Endothelial cell of umbilical vein (primary cell): ENCODE data around the gene NF2. TPM values are rescaled to one million over a fixed set of nuclear protein-coding genes. Genes with fewer than 3 reads are reported as not detected.

Source experiments
- BruUV-seq: library from RNA; stranded (reverse); fragments of 400-500 nt; replicated peaks from 2 replicates; lab custom pipeline; 2021; lab: Mats Ljungman, UMichigan
- CTCF ChIA-PET: fragments of 300-600, 350-600 bp; sonication (Branson Sonifier 250); formaldehyde crosslinking; loops from one replicate; lab custom pipeline; 2021; ENCODE audit warnings: antibody characterized with exemption, inconsistent platforms; lab: Charles Lee
- POLR2A ChIA-PET: fragments of 300-600, 350-600 bp; sonication (Branson Sonifier 250); formaldehyde crosslinking; loops from one replicate; lab custom pipeline; 2021; ENCODE audit warnings: antibody characterized with exemption, inconsistent platforms; lab: Charles Lee
- DNase-seq: peaks from one replicate; pipeline ENCODE4 v3.0.0-alpha.2; 2011; ENCODE audit warnings: low read depth, low spot score
- FAIRE-seq: peaks from 2 replicates; lab custom pipeline; 2011; peaks lifted over from hg19 to GRCh38; lab: Jason Lieb, UNC
- H2AFZ ChIP-seq: 2 replicates; pipeline ENCODE4 v1.6.0; 2012; ENCODE audit warnings: low read depth, low read length, control low read depth, inconsistent platforms
- H3K27ac ChIP-seq: 2 replicates; pipeline ENCODE4 v1.5.1; 2011; ENCODE audit warnings: low read depth, mild to moderate bottlenecking, control low read depth, low read length, moderate library complexity; ENCODE audit not compliant: insufficient read depth
- H3K27me3 ChIP-seq, 2 experiments: 2 replicates each; pipeline versions ENCODE4 v1.6.0 to v1.6.1; 2011; ENCODE audit warnings: low read length in 2 of 2, mixed read lengths in 1 of 2; ENCODE audit not compliant: control insufficient read depth in 2 of 2, insufficient read depth in 2 of 2
- H3K36me3 ChIP-seq, 2 experiments: 2 replicates in 1 of 2; 3 replicates in 1 of 2; pipeline ENCODE4 v1.5.1; 2011; ENCODE audit warnings: low read length in 2 of 2, mild to moderate bottlenecking in 1 of 2, moderate library complexity in 1 of 2; ENCODE audit not compliant: control insufficient read depth in 2 of 2, insufficient read depth in 2 of 2; ENCODE audit errors: extremely low read depth in 1 of 2
- H3K4me1 ChIP-seq: 3 replicates; pipeline ENCODE4 v1.5.1; 2011; ENCODE audit warnings: mild to moderate bottlenecking, low read length; ENCODE audit not compliant: control insufficient read depth, insufficient read depth; ENCODE audit errors: extremely low read depth
- H3K4me2 ChIP-seq: 2 replicates; pipeline ENCODE4 v1.6.1; 2011; ENCODE audit warnings: low read length, control low read depth, mixed read lengths; ENCODE audit not compliant: insufficient read depth
- H3K4me3 ChIP-seq, 3 experiments: fragments of 200-600 bp in 1 of 3; sonication (generic), shearing (Covaris generic) in 1 of 3; replicated peaks in 1 of 3; 2 replicates each; pipeline ENCODE4 v1.5.1; 2011 to 2016; ENCODE audit warnings: control low read depth in 3 of 3, low read length in 3 of 3, mild to moderate bottlenecking in 2 of 3, inconsistent platforms in 1 of 3, low read depth in 1 of 3, moderate library complexity in 1 of 3; ENCODE audit not compliant: insufficient read depth in 1 of 3
- H3K79me2 ChIP-seq: 2 replicates; pipeline ENCODE4 v1.6.0; 2012; ENCODE audit warnings: low read length, inconsistent platforms; ENCODE audit not compliant: control insufficient read depth, insufficient read depth
- H3K9ac ChIP-seq: replicated peaks from 2 replicates; pipeline ENCODE3; 2011; ENCODE audit warnings: low read length, control low read depth; ENCODE audit not compliant: insufficient read depth; ENCODE audit errors: extremely low read depth
- H3K9me1 ChIP-seq: replicated peaks from 3 replicates; pipeline ENCODE4 v1.6.0; 2011; ENCODE audit warnings: mild to moderate bottlenecking, low read length; ENCODE audit not compliant: control insufficient read depth, insufficient read depth; ENCODE audit errors: extremely low read depth
- H3K9me3 ChIP-seq: replicated peaks from 2 replicates; pipeline ENCODE4 v1.5.1; 2012; ENCODE audit warnings: low read length, inconsistent platforms; ENCODE audit not compliant: control insufficient read depth, insufficient read depth
- H4K20me1 ChIP-seq: replicated peaks from 2 replicates; pipeline ENCODE3; 2011; ENCODE audit warnings: mild to moderate bottlenecking, low read length; ENCODE audit not compliant: control insufficient read depth, insufficient read depth; ENCODE audit errors: extremely low read depth
- CTCF ChIP-seq, 2 donors: IDR thresholded peaks; 1 replicate in 1 of 2; 2 replicates in 1 of 2; pipeline ENCODE4 v1.5.1; 2011; ENCODE audit warnings: low read length in 2 of 2, mild to moderate bottlenecking in 2 of 2, moderate library complexity in 2 of 2, control low read depth in 1 of 2, inconsistent platforms in 1 of 2, low read depth in 1 of 2; ENCODE audit not compliant: insufficient read depth in 1 of 2; ENCODE audit errors: extremely low read depth in 1 of 2
- EZH2 ChIP-seq: IDR thresholded peaks from 2 replicates; pipeline ENCODE4 v1.6.1; 2012; ENCODE audit warnings: borderline replicate concordance, low read depth, mild to moderate bottlenecking, moderate library complexity, low read length, inconsistent platforms; ENCODE audit not compliant: severe bottlenecking
- FOS ChIP-seq: IDR thresholded peaks from 2 replicates; pipeline ENCODE4 v1.6.1; 2011; ENCODE audit warnings: mild to moderate bottlenecking, low read length, moderate library complexity, borderline replicate concordance; ENCODE audit not compliant: insufficient read depth
- GATA2 ChIP-seq: IDR thresholded peaks from 2 replicates; pipeline ENCODE4 v1.7.0; 2011; ENCODE audit warnings: low read depth, mild to moderate bottlenecking, moderate library complexity, mixed read lengths, low read length; ENCODE audit not compliant: insufficient read length, insufficient read depth
- JUN ChIP-seq: IDR thresholded peaks from 2 replicates; pipeline ENCODE4 v1.6.1; 2011; ENCODE audit warnings: borderline replicate concordance, low read depth; ENCODE audit not compliant: insufficient read length, insufficient read depth
- MAX ChIP-seq: IDR thresholded peaks from 2 replicates; pipeline ENCODE4 v1.6.1; 2011; ENCODE audit not compliant: insufficient read depth, insufficient read length
- MYC ChIP-seq: IDR thresholded peaks from one replicate; pipeline ENCODE4 v1.6.1; 2011; ENCODE audit warnings: mild to moderate bottlenecking, low read depth, low read length
- POLR2A ChIP-seq: IDR thresholded peaks from 2 replicates; pipeline ENCODE4 v1.6.1; 2012; ENCODE audit warnings: low read depth, mild to moderate bottlenecking, control low read depth, low read length
- POLR2AphosphoS5 ChIP-seq: IDR thresholded peaks from 2 replicates; pipeline ENCODE4 v1.6.1; 2012; ENCODE audit warnings: low read depth, mild to moderate bottlenecking, control low read depth, low read length, moderate library complexity; ENCODE audit not compliant: insufficient read depth
- dilution Hi-C: fragments of 300-500 bp; cut with MboI; formaldehyde crosslinking; loops from one replicate; pipeline ENCODE4 v1.15.0; 2019; ENCODE audit warnings: low sequenced_read_pairs; ENCODE audit not compliant: extremely low pct_ligation_motif_present
- intact Hi-C: fragments of 100-400 bp; cut with micrococcal nuclease; formaldehyde crosslinking; loops from one replicate; pipeline ENCODE4 v1.10.0; 2022
- polyA plus RNA-seq, 4 experiments: library from polyadenylated mRNA; depleted of rRNA in 3 of 4; stranded (reverse) in 3 of 4; unstranded in 1 of 4; fragments of >200 nt; gene quantifications; 2 replicates each; pipeline versions ENCODE4 v1.2.1 to v1.2.3, GENCODE V29; 2011 to 2012; ENCODE audit warnings: missing spikeins in 1 of 4
- total RNA-seq: library from RNA; stranded (reverse); gene quantifications from 2 replicates; pipeline ENCODE4 v1.2.3, GENCODE V29; 2021

The NF2 gene
- total and polyA plus RNA-seq, 2 donors (not counting 3 experiments of a cell fraction or from before 2014, with no cell fraction given) = 27.8 to 115 TPM

- Histone ChIP-seq H3K4me1 (no peaks in the 10 kb centered on the region), H4K20me1 (no peaks in the 10 kb centered on the region), H3K79me2 (no peaks in the 10 kb centered on the region), H3K36me3 (peaks cover 0 to 8% of the 10 kb centered on the region in 2 experiments), H3K4me2 (no peak overlapping the region), H3K9me1 (no peaks in the 10 kb centered on the region), H3K9ac (no peak overlapping the region), H3K27me3 (no peaks in the 10 kb centered on the region), H2AFZ (no peak overlapping the region), H3K4me3 (no peak overlapping the region), H3K9me3 (no peaks in the 10 kb centered on the region), H3K27ac (no peak overlapping the region)
- FAIRE-seq (no peak), DNase-seq (no peak)
- CTCF ChIA-PET = interaction anchor here (1.1 kb wide), 2 partner anchors 10 to 260 kb away, joined by 3 read pairs; no protein-coding TSS in a partner anchor
- no peak for TF ChIP-seq CTCF (IDR thresholded peaks at IDR 0.05; ENCODE audit: extremely low read depth in 1 of 2, insufficient read depth in 1 of 2, low read depth in 1 of 2, low read length in 2 of 2)
- no peak for TF ChIP-seq FOS
- TF ChIP-seq MAX = no peak
- no peak for TF ChIP-seq MYC
- no peak for TF ChIP-seq EZH2
- TF ChIP-seq POLR2A = no peak
- TF ChIP-seq GATA2 = no peak
- no peak for TF ChIP-seq JUN
- no peak for TF ChIP-seq POLR2AphosphoS5
- POLR2A ChIA-PET = no interaction called here
- BruUV-seq = no TSS peak
- dilution Hi-C loops (no loop called here), intact Hi-C loops (no loop called here)
These were observed 141.5 kb downstream of the NF2 start for GRCh38 chr22:29744902-29745301.
